GM21723 (cell line): ENCODE measurements around the gene ZC2HC1C.

Source experiments
- ATAC-seq: cut with Tn5 transposase; IDR thresholded peaks from one replicate; pipeline ENCODE4 v1.9.1; 2021; ENCODE audit warnings: mild to moderate bottlenecking, moderate library complexity; ENCODE audit not compliant: unreplicated experiment

The ZC2HC1C gene

GRCh38 chr14:75128596-75128990 is 59.2 kb downstream of the ZC2HC1C start:
- ATAC-seq: no peak
